SKM-1 treated with dmso at 0.1 percent for 144 hours (cell line): ENCODE measurements around the gene ZNF605.
"Not testable (repeated sequence)": the region's sequence is repeated elsewhere in the genome, so short reads cannot be mapped to it uniquely, and the experiment has no call there.

Experiments
- DNase-seq: peaks from one replicate; lab custom pipeline; 2025; ENCODE audit not compliant: unreplicated experiment; lab: John Stamatoyannopoulos, UW

Gene ZNF605

GRCh38 chr12:132949936-132950837 is 5.9 kb downstream of the ZNF605 start:
- DNase-seq, result no peak

GRCh38 chr12:132948146-132949066 is 7.7 kb downstream of the ZNF605 start:
- no peak for DNase-seq

- DNase-seq, result no peak
These were observed 9.8 kb downstream of the ZNF605 start for GRCh38 chr12:132946246-132946820.

GRCh38 chr12:132945806-132946205 is 10.3 kb downstream of the ZNF605 start:
- no peak for DNase-seq

GRCh38 chr12:132942611-132943010 is 13.5 kb downstream of the ZNF605 start:
- no peak for DNase-seq

- DNase-seq, result no peak
These were observed 14.7 kb downstream of the ZNF605 start for GRCh38 chr12:132941336-132941954.

GRCh38 chr12:132940071-132940719 is 15.9 kb downstream of the ZNF605 start:
- DNase-seq, result no peak

- not testable (repeated sequence) for DNase-seq
These were observed 17.3 kb downstream of the ZNF605 start for GRCh38 chr12:132938807-132939206.

- no peak for DNase-seq
These were observed 18.6 kb downstream of the ZNF605 start for GRCh38 chr12:132937476-132937875.

GRCh38 chr12:132936921-132937320 is 19.2 kb downstream of the ZNF605 start:
- not testable (repeated sequence) for DNase-seq

GRCh38 chr12:132936163-132936562 is 19.9 kb downstream of the ZNF605 start:
- no peak for DNase-seq

GRCh38 chr12:132926415-132926833 is 29.7 kb downstream of the ZNF605 start:
- no peak for DNase-seq

- DNase-seq, result no peak
These were observed 30.3 kb downstream of the ZNF605 start for GRCh38 chr12:132925597-132926414.

- no peak for DNase-seq
These were observed 31.8 kb downstream of the ZNF605 start for GRCh38 chr12:132924356-132924755.

- no peak for DNase-seq
These were observed 32.7 kb downstream of the ZNF605 start for GRCh38 chr12:132923356-132923909.

- DNase-seq, result no peak
These were observed 33.4 kb downstream of the ZNF605 start for GRCh38 chr12:132922676-132923075.

GRCh38 chr12:132921685-132922084 is 34.4 kb downstream of the ZNF605 start:
- DNase-seq, result no peak

- no peak for DNase-seq
These were observed 37.4 kb downstream of the ZNF605 start for GRCh38 chr12:132918680-132919079.

GRCh38 chr12:132909030-132909368 is 47.1 kb downstream of the ZNF605 start:
- DNase-seq, result no peak
